Right renal cortex interstitium (tissue), 3 donors: Measurements from ENCODE around the gene ALDH2. TPM values are rescaled to one million over a fixed set of nuclear protein-coding genes. Genes with fewer than 3 reads are reported as not detected.
A peak's percentile ranks its signal among the peaks of the same experiment; 100 is the strongest.
"Not testable (repeated sequence)": the region's sequence is repeated elsewhere in the genome, so short reads cannot be mapped to it uniquely, and the experiment has no call there.

Source experiments
- DNase-seq, 3 donors: peaks; one replicate each; pipeline ENCODE4 v3.0.0-alpha.2; 2013; ENCODE audit warnings: low read depth in 3 of 3, low spot score in 2 of 3
- polyA plus RNA-seq, 3 donors: library from polyadenylated mRNA; unstranded; fragments of 120-200 nt; gene quantifications; one replicate each; pipeline ENCODE4 v1.2.1, GENCODE V29; 2013; ENCODE audit not compliant: insufficient read length in 3 of 3

The ALDH2 gene
- polyA plus RNA-seq, 3 donors, result 92.6 to 118 (median 97.9) TPM

DNA sequence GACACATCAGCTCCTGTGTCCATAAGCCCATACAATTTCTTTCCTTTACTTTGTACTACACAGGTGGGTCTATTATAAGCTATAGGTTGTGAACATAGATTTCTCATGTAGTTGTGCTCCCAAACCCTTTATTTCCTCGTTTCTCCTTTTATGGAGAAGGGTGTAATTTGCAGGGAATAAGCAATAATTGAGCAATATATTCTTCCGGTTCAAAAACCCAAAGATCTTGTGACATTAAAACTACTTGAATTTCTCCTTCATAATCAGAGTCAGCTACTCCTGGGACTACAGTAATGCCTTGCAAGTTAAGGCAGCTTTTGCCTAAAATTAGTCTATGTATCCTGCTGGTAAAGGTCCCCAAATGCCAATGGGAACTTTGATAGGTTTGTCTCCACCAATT is 56.2 kb downstream of the ALDH2 start:
- no peak for DNase-seq

DNA sequence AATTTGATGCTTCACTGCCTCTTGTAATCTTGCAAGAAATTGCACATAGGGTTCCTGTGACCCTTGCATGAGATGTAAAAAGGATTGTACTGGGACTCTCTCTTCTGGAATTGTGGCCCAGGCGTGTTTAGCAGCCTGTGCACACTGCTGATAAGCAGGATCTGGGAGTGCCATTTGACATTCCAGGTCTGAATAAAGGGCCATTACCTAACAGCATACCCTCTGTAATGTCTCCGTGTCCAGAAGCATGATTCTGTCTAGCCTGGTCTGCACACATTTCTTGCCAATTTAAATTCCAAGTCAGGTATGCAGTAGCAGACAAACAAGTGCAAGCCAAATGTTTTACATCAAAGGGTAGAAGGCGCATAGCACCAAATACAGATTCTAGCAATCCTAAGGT is 57.2 kb downstream of the ALDH2 start:
- no peak for DNase-seq

DNA sequence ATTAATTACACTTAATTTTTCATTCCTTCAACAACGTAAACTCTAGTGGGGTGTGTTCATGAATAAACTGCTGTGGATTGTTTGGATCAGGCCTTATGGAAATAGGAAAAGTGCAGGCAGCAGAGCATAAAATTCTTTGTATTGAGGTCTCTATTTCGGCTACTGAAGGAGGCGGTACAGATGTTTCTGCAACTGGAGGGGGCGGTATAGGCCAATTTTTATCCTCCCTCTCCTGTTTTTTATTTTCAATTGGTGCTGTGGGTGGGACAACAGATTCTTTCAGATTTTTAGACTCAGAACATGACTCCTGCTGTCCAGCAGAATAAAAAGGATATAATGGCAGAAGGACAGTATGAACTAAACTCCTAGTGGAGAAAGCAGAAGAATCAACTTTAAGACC is 57.6 kb downstream of the ALDH2 start:
- DNase-seq, result not testable (repeated sequence)

DNA sequence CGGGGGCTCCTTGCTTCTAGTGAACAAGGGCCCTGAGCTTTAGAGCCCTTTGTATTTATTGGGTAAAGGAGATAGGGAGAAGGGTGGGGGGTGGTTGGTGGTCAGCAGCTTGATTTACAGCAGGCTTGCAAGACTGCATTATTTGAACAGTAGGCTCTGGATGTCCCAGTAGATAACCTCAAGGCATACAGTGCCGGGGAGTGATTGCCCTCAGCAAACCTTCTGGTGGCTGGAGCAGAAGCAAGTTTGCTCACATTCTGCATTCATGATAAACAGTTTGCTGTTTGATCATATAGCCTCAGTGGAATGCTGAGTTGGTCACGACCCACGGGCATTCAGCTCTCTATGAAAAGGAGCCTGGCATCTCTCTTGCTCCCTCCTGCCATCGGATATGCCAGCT is 58.8 kb downstream of the ALDH2 start:
- no peak for DNase-seq

DNA sequence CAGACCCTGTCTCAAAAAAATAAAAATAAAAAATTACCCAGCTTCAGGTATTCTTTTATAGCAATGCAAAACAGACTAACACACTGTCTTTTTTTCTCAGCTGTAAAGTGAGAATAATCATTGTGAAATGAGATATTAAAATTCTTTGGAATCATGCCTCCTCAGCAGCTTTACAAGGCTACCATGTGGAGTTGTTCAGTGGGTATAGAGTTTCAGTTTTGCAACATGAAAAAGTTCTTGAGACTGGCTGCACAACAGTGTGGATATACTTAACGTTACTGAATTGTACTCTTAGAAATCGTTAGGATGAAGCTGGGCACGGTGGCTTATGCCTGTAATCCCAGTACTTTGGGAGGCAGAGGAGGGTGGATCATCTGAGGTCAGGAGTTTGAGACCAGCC is 59.6 kb downstream of the ALDH2 start:
- no peak for DNase-seq

DNA sequence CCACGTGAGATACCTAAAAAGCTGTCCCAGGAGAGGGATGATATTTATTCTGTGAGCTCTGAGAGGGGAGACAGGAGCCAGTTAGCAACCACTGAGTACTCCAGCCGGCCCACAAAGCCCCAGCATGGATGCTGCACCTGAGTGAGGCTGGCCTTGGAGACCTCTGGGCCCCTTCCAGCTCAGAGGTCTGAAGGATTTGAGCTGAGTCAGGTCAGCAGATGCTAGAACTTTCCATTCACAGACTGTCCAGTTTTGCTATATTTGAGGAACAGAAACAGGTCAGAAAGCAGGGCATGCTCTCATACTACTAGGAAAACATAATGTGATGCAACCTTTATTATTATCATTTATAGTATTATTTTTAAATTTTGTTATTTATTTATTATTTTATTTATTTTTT is 60.3 kb downstream of the ALDH2 start:
- no peak for DNase-seq

DNA sequence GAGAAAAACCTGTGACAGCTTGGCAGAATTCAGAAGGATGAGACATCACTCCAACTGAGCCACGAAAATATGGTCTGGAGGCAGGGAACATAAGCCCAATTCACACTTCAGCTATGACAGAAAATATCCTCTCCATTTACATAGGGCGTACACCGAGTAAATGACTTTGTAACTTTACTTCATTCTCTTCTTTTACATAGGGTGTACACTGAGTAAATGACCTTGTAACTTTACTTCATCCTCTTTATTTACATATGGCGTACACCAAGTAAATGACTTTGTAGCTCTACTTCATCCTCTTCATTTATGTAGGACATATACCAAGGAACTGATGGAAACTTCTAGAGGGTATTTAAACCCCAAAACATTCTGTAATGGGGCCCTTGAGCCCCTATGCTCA is 61.2 kb downstream of the ALDH2 start:
- DNase-seq, result no peak

DNA sequence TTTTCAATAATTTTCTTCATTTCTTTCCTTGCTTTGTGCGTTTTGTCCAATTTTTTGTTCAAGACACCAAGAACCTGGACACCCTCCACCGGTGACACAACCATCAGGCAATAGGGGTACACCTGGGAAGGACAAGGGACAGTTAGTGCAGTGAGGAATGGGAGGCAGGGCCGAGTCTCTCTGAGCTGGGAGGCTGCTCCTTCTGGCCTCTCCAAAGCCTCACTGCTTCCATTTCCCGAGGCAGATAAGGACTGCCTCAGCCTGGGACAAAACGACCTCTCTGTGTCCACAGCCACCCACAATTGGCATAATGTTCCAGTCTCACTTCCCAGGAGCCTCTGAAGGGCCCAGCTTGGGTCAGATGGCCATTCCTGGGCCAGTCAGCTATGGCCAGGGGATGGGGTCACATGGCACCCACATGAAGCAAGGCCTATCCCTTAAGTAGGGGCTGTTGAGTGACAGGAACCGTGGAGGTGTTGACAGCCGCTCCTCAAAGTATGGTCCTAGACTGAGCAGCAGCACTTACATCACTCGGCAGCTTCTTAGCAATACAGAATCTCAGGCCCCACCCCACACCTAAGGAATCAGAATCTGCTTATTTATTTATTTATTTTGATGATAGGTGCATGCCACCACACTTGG is 61.7 kb downstream of the ALDH2 start:
- no peak for DNase-seq

DNA sequence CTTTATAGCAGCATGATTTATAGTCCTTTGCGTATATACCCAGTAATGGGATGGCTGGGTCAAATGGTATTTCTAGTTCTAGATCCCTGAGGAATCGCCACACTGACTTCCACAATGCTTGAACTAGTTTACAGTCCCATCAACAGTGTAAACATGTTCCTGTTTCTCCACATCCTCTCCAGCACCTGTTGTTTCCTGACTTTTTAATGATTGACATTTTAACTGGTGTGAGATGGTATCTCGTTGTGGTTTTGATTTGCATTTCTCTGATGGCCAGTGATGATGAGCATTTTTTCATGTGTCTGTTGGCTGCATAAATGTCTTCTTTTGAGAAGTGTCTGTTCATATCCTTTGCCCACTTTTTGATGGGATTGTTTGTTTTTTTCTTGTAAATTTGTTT is 62.9 kb downstream of the ALDH2 start:
- not testable (repeated sequence) for DNase-seq

DNA sequence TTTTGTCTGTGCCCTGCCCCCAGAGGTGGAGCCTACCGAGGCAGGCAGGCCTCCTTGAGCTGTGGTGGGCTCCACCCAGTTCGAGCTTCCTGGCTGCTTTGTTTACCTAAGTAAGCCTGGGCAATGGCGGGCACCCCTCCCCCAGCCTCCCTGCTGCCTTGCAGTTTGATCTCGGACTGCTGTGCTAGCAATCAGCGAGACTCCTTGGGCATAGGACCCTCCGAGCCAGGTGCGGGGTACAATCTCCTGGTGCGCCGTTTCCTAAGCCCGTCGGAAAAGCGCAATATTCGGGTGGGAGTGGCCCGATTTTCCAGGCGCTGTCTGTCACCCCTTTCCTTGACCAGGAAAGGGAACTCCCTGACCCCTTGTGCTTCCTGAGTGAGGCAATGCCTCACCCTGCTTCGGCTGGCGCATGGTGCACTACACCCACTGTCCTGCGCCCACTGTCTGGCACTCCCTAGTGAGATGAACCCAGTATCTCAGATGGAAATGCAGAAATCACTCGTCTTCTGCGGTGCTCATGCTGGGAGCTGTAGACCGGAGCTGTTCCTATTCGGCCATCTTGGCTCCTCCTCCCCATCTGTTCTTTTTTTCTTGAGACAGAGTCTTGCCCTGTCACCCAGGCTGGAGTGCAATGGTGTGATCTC is 68.1 kb downstream of the ALDH2 start:
- not testable (repeated sequence) for DNase-seq

DNA sequence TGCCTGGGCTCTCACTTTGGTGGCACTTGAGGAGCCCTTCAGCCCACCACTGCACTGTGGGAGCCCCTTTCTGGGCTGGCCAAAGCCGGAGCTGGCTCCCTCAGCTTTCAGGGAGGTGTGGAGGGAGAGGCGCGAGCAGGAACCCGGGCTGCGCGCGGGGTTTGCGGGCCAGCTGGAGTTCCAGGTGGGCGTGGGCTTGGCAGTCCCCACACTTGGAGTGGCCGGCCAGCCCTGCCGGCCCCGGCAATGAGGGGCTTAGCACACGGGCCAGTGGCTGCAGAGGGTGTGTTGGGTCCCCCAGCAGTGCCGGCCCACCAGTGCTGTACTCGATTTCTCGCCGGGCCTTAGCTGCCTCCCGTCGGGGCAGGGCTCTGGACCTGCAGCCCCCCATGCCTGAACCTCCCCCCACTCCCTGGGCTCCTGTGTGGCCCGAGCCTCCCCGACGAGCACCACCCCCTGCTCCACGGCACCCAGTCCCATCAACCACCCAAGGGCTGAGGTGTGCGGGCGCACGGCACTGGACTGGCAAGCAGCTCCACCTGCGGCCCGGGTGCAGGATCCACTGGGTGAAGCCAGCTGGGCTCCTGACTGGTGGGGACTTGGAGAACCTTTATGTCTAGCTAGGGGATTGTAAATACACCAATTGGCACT is 68.9 kb downstream of the ALDH2 start:
- not testable (repeated sequence) for DNase-seq

DNA sequence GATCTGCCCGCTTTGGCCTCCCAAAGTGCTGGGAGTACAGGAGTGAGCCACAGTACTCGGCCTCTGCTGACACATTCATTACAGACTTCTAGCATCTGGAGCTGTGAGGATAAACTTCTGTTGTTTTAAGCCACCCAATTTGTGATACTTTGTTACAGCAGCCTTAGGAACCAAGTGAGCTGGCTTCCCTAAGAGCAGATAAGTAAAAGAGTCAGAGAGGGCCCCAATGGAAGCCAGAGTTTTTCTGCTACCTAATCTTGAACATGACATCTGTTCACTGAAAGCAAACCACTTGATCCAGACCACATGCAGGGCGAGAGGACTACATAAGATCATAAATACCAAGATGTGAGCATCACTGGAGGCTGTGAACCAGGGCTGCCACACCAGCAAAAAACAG is 71.6 kb downstream of the ALDH2 start:
- no peak for DNase-seq

DNA sequence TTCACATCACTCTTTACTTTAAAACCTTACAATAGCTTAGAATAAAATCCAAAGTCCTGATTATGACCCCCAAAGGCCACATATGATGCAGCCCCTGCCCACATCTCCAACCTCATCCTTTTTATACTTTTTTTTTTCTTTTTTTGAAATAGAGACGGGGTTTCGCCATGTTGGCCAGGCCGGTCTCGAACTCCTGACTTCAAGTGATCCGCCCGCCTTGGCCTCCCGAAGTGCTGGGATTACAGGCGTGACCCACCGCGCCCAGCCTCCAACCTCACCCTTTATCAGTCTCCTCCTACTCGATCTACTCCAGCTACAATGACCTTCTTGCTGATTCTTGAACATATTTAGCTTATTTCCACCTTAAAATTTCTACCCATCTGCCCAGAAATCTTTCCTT is 74.1 kb downstream of the ALDH2 start:
- no peak for DNase-seq

DNA sequence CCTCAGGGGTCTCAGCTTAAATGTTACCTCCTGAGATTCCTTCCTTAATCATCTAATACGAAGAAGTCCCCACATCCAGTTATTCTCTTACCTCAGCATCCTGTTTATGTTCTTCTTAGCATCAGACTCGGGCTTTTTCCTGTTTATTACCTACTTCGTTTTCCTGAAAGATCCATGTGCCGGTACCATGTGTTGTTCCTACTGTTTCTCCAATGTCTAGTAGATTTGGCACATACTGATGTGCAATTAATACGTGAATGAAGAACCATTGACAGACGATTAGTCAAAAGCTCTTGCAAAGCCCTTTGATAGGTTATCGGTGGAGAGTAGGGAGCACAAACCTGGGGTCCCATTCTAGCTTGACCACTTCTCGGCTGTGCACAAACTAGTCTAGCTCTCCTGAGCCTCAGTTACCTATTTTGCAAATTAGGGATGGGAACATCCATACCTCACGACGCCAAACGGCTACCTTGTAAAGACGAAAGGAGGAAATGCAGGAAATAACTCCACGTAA is 74.6 kb downstream of the ALDH2 start:
- DNase-seq, result peak in 2 of 3 donors; percentile 7 to 48

DNA sequence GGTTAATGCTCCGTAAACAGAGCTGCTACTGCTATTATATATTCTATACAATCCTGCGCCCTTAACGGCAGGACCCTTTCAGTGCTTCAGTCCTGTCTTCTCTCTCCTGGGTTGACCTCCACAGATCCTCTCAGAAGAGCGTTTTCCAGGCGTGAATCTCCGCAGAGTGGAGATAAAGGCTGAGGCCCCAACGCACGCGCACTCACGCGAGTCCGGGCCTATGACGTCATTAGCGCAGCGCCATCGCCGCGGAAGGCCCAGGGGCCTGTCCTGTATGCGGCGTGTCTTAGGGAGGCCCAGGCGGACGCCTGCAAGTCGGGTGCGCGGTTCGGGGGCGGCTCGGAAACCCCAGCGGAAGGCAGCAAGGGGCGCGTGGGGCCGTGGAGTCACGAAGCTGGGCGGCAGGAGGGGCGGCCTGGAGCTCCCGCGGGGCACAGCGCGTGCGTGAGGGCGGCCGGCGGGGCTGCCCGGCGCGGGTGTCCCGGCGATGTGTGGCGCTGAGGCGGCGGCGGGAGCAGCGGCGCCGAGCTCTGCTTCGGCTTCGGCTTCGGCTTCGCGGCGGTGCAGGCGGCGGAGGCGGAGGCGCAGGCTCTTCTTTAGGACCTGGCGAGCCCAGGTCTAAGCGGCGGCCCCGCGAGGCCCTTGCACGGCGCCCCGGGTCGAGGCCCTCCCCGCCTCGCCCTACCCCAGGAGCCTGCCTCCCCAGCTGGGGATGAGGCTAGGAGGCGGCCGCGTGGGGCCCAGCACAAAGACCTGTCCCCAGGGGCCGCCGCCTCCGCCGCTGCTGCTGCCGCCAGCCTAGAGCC is 75.2 kb downstream of the ALDH2 start, which contains the start of gene MAPKAPK5:
Gene MAPKAPK5, plus strand, starts transcription at position 479 of the 806 bp plus-strand sequence. CDS start 506 bp downstream, outside the sequence.
- DNase-seq, result peak; percentile 86 to 93 (median 92)

DNA sequence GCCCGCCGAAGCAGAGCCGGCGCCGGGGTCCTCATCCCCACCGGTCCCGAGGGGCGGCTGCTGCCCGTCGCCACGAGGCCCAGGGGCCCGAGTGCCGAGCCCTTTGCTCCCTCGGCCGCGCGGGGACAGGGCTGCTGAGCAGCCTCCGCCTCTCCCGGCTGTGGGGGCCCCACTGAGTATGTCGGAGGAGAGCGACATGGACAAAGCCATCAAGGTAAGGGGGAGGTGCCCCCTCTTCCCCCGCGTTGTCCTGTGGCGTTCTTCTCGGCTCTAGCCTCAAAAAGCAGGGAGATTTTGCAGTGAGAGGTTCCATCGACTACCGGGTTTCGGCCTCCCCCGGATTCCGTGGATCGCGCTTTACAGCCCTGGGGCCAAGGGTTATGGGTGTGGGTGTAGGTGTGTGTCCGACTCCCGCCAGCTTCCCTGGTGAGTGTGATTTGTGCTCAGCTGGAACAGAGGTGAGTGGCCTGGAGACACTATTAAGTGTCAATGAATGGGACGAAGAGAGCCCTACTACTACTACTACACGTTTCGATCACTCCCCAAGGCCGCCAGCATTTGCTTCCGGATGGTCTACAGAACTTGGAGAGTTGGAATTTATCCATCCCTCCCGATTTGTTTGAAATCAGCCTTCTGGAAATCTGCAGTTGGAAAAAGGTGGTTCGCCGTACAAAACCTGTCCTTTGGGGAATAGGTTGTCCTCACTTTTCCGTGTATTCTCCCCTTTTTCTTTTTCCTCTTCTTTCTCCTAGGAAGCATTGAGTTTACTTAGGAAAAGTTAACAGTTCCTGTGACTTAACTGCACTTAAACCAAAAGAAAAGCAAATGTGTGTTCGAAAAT is 76.0 kb downstream of the ALDH2 start:
- DNase-seq, result no peak

DNA sequence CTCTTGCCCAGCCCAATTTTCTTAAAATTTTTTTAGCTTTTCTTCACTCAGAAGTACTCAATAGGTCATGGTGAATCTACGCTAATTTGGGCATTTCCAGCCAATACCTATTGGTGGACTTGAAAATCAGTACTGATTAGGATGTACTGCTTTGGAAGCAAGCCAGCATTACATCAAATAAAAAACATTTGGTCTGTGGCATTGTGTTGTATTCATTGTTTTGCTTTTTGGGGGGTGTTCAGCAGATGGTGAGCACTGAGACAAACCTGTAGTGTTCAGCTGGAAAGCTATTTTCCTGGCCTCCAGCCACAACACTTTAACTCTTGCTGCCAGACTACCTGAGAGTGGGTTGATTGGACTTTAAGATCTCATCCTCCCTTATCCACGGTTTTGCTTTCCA is 79.3 kb downstream of the ALDH2 start:
- DNase-seq, result no peak

DNA sequence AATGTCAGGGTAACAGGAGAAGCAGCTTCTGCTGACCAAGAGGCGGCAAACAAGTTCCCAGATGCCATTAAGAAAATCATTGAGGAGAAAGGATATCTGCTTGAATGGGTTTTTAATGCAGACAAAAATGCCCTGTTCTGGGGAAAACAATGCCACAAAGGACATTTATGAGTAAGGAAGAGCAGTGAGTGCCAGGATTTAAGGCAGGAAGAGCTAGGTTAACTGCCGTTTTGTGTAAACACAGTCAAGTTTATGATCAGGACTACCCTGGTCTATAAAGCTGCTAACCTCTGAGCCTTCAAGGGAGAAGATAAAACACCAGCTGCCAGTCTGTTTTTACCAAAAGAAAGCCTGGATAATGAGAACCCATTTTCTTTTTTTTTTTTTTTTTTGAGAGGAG is 83.8 kb downstream of the ALDH2 start:
- DNase-seq, result no peak

DNA sequence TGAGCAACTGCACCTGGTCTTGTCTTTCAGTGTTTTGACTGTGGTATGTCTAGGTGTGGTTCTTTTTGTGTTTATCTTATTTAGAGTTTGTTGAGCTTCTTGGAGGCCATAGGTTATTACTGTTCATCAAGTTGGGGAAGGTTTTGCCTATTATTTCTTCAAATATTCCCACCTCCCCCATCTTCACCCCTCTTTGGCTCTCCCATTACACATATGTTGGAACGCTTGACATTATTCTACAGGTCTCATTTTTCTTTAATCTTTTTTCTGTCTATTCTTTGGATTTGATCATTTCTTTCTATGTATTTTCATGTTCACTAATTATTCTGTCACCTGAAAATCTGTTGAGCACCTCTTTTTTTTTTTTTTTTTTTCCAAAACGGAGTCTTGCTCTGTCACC is 91.5 kb downstream of the ALDH2 start:
- no peak for DNase-seq

DNA sequence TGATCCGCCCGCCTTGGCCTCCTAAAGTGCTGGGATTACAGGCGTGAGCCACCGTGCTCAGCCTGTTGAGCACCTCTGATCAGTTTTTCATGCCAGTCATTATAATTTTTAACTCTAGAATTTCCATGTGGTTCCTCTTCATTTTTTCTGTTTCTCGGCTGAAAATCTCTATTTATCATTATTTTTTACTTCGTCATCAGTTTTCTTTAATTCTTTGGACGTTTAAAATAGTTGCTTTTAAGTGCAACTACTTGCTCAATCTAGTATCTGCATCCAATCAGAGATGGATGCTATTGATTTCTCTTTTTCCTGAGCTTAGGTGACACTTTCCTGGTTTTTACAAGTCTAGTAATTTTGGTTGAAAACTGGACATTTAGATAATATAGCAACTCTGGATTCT is 92.0 kb downstream of the ALDH2 start:
- DNase-seq, result no peak
